HG03159 (cell line): Measurements from ENCODE around the gene MLXIPL.
"Not testable (repeated sequence)": the region's sequence is repeated elsewhere in the genome, so short reads cannot be mapped to it uniquely, and the experiment has no call there.

Experiments used
- ATAC-seq: cut with Tn5 transposase; IDR thresholded peaks from one replicate; pipeline ENCODE4 v1.9.1; 2021; ENCODE audit warnings: mild to moderate bottlenecking, moderate library complexity; ENCODE audit not compliant: unreplicated experiment

The MLXIPL gene

DNA sequence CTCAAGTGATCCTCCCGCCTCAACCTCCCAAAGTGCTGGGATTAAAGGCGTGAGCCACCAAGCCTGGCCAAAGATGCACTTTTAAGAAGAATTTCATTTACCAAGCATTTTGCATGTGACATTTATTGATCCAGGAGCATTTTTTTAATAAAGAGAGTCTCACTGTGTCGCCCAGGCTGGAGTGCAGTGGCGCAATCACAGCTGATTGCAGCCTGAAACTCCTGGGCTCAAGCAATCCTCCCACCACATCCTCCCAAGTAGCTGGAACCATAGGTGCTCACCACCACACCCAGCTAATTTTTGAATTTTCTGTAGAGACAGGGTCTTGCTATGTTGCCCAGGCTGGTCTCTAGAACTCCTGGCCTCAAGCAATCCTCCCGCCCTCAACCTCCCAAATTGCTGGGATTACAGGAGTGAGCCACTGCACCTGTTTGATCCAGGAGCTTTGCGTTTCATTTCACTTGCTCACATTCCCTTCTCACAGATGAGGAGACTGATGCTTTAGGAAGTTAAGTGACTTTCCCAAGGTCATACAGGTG, 41.6 kb downstream of the MLXIPL start:
- no peak for ATAC-seq

DNA sequence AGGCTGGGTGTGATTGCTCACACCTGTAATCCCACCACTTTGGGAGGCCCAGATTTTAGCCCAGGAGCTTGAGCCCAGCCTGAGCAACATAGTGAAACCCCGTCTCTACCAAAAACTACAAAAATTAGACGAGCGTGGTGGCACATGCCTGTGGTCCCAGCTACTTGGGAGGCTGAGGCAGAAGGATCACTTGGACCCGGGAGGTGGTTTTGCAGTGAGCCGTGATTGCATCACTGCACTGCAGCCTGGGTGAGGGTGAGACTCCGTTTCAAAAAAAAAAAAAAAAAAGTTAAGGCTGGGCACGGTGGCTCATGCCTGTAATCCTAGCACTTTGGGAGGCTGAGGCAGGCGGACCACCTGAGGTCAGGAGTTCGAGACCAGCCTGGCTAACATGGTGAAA, 43.3 kb downstream of the MLXIPL start:
- ATAC-seq, result not testable (repeated sequence)

DNA sequence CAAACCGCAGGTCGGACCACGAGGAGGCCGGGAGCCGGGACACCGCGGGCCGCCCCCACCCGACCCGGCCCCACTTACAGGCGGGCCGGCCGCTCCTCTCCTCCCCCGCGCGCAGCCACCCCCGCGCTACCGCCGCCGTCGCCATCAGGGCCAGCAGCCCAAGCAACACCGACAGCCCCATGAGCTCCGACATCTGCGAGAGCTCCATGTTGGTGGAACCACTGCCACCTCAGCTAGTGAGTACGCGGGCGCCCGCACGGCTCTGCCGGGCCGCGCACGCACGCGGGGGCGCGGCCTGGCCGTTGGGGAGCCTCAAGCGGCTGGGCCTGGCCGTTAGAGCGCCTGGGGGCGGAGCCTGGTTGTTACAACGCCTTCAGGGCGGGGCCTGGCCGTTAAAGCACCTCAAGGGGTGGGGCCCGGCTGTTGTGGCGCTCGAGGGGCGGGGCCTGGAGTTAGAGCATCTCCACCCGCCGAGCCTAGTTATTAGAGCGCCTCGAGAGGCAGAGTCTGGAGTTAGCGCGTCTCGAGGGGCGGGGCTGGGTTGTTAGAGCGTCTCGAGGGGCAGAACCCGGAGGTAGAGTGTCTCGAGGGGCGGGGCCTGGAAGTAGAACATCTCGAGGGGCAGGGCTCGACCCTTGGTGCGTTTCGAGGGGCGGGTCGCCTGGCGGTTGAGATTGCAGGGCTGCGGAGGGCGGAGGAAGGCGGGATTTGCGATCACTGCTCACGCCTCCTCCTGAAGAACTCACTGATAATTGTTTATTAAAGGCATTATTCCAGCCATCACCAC, 45.8 kb downstream of the MLXIPL start, which contains the start of gene TBL2:
Gene TBL2 (minus strand): TSS at position 238 of the 787 bp plus-strand sequence. CDS start 30 bp downstream, at position 208.
- peak; percentile 85 for ATAC-seq

DNA sequence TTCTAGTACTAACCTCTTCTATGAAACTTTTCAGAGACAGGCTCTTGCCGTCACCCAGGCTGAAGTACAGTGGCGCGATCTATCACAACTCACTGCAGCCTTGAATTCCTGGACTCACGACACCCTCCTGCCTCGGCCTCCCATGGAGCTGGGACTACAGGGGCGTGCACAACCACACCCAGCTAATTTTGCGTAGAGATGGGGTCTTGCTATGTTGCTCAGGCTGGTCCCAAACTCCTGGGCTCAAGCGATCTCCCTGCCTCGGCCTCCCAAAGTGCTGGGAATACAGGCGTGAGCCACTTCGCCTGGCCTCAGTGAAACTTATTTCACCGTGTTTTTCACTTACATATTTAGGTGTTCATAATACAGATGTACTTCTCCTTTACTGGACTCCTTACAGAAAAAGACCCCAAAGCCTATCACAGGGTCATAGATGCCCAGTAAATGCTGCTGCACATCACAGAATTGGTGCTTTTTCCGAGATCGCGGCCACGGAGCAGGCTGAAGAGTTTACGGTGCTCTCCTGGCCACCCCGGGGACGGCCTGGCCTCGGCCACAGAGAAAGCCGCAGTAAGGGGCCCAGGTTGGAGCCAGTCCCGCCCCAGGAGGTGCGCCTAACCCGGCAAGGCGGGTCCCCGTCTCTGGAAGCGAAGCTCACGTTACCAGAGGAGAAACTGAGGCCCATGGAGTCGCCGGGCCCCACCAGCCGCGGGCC, 46.5 kb downstream of the MLXIPL start:
- peak; percentile 8 for ATAC-seq

DNA sequence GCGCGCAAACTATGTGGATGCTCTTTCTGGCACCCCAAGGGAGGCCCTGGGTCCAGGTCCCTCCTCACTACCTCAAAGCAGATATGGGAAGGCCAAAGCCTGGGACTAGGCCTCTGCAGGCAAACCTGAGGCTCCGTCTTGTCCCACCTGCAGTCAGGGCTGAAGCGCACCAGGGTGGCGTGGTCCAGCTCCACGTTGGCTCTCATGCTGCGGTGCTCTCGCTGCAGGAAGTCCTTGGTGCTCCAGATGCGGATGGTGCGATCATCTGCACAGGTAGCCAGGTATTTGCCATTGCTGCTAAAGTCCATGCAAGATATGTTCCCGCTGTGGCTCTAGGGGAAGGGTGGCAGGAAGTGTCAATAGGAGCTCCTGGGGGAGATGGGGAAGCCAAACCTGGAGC, 50.5 kb downstream of the MLXIPL start:
- no peak for ATAC-seq

DNA sequence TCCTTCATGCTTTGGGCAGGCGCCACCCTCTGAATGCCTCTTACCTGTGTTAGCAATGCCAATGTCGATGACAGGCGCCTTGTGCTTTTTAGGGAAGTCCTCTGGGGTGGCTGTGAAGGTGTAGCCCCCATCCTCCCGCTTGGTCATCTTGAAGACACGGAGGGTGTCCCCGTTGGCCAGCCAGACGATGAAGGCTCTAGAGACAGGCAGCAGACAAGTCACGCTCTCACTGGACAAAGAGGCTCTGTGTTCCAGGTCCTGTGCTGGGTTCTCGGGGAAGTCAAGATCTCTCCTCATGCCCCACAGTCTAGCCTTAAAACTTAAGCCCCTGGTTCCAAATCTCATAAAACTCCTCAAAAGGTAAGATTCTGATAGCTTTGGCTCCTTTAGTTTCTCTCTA, 51.0 kb downstream of the MLXIPL start:
- no peak for ATAC-seq

DNA sequence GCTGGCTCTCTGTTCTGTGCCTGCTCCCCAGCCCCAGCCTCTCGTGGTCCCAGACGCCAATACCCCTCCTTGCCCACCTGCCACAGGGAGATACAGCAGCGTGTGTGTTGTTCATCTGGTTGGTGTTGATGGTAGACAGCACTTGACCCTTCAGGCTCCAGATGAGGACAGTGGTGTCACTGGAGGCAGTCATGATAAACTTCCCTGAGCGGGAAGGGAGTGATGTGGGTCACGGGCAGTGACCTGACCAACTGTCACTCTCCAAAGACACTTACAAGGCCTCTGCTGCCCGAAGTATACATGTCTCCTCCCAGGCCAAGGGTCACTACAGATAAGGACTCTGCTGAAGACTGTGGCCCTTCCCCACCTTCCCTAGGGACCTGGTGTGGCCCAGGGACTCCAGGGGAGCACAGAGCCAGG, 51.5 kb downstream of the MLXIPL start:
- ATAC-seq, result no peak

DNA sequence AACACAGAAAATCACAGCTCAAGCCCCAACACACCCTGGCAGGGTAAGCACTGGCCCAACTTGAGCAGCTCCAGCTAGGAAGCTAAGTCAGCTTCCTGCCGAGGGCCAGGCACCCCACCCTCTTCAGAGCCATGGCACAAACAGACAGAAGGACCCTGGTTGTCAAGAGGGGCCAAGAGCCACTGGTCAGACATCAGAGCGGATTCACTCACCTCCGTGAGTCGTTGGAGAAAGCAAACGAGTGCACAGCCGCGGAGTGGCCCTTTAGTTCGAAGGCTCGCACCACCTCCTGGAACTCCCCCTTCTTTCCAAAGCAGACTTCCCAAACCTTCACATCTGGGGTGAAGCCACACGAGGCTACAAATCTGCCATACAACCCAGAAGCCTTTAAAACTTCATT, 53.3 kb downstream of the MLXIPL start:
- no peak for ATAC-seq

DNA sequence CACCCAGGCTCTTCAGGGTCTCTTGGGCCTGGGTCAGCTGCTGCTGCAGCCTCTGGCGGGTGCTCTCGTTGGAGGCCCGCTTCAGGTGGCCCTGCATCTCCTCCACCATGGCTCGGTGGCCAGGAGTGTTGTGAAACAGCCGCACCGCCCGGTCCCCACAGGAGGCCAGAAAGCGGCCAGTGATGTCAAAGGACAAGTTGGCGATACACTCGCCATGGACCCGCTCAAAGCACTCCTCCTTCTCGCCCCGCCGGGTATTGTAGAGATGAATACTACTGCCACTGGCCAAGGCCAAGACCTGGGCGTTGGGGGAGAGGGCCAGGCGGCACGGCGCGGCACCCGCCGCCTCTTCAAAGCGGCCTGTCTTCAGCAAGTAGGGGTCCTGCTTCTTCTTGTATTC, 53.8 kb downstream of the MLXIPL start:
- no peak for ATAC-seq

DNA sequence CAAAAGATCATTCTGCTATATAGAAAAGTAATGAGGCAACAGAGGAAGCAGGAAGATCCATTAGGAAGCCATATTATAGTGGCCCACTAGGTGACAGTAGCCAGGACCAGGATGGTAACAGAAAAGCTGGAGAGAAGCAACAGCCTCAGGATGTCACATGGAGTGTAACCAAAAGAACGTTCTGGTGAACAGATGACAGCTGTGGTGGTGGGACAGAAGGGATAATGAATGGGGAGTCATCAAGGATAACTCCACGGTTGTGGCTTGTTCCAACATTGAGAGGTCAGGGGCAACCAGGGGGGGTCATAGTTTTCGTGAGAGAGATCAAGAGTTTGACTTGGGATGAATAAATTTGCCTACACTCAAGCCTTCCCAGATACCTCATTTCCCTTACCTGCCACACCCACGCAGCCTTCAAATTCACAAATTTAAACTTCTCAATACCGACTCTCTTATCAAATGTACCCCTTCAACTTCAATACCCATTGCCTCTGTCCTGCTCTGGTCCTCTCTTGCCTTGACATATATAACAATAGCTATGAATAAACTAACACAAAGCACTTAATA, 55.2 kb downstream of the MLXIPL start:
- no peak for ATAC-seq

DNA sequence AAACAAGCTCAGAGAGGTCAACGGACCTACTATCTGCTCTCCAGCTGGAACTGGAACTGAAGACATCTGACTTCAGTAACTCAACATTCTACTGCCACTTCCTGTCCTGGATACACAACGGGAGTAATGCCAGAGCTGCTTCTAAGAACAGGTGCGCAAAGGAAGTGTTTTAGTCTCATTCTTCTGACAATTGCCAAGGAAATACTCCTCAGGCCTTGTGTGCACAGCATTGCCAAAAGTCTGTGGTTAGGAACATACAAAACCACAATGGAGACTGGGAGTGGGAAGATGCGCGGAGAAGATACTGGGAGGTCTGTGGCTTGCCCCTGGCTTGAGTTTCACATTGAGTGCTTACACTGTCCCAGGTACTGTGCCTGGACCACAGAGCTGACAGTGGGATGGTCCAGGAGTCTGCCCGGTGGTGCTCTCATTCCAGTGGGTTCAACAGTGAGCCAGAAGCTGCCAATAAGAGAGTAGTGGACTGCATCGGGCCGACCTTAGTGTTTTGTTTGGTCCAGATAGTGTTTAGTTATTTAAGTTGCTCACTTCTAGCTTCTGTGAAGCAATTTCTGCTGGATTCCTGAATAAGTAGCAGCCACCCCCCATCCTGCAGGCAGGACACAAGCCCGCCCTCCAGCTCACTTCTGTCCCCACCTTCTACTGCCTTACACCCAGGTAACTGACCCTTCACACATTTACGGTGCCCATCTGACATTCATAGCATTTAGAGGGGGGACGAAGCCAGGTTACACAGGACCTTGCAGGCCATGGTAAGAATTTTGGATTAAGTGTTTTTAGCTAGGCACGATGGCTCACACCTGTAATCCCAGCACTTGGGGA, 56.3 kb downstream of the MLXIPL start:
- no peak for ATAC-seq

DNA sequence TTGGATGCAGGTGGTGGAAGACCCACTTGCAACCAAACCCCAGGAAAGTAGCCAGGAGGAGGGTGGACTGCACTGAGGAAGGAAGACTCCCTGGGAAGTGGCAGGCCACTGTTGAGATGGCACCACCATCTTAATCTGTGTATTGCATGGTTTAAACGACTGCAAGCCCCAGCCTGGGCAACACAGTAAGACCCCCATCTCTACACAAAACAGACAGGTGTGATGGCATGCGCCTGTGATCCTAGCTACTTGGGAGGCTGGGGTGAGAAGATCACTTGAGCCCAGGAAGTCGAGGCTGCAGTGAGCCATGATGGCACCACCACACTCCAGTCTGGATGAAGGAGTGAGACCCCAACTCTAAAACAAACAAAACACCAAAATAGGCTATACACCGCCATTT, 57.2 kb downstream of the MLXIPL start:
- no peak for ATAC-seq

DNA sequence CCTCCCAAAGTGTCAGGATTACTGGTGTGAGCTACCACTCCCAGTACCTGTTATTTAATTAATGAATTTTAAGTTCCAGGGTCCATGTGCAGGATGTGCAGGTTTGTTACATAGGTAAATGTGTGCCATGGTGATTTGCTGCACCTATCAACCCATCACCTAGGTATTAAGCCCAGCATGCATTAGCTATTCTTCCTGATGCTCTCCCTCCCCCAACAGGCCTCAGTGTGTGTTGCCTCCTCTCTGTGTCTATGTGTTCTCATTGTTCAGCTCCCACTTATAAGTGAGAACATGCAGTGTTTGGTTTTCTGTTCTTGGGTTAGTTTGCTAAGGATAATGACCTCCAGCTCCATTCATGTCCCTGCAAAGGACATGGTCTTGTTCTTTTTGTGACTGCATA, 57.9 kb downstream of the MLXIPL start:
- not testable (repeated sequence) for ATAC-seq

DNA sequence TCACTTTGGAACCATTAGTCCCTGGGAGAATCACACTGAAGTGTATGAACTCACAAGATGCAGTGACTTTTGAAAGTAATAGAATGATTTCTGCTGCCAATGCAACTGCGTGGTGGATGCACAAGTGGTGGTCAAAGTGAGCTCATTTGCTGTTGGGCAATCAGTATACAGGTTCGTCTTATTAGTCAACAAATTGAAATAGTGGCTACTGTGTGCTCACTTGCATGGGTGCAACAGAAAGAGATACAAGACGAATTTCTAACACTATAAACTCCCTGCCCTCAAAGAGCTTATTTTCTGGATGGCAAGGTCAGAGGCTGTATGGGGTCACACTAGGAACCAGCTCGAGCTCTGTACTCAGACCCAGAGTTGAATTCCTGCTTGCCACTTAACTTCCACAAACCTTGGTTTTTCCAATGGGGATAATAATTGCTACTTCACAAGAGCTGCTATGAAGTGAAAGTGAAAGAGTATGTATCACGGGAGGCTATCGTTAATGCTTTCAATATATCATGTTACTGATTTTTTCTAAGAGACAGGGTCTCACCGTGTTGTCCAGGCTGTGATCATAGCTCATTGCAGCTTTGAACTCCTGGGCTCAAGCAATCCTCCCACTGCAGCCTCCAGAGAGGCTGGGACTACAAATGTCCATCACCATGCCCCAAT, 58.5 kb downstream of the MLXIPL start:
- ATAC-seq, result no peak

DNA sequence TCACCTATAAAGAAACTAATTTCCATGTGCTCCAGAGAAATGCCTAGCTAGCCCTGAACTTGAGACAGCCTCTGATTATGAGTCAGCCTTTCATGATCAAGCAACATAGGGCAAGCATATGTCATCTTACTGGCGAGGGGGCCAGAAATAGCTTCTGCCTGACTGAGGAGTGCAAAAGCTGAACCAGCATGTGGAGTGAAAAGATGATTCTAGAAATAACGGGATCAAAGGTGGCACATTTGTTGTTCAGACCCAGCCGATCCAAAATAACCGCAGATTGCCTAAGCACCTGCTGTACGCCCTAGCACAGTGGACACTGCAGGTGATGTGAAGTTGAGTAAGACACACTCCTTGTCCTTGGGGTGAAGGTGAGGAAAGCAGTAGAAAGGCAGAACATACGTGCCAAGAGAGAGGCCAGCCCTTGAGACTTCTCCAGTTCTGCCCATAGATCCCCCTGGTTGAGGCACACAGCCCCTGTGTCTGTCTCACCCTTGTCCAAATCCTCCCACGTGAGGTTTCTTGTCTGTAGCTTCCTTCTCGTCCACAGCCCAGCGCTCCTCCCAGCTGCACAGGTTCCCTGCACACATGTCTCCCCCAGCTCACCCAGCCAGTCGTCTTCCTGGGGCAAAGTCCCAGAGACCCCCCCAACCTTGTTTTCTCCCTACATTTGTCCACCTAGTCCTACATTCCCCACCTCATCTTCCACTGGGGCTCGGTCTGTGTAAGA, 64.0 kb downstream of the MLXIPL start:
- ATAC-seq, result no peak

DNA sequence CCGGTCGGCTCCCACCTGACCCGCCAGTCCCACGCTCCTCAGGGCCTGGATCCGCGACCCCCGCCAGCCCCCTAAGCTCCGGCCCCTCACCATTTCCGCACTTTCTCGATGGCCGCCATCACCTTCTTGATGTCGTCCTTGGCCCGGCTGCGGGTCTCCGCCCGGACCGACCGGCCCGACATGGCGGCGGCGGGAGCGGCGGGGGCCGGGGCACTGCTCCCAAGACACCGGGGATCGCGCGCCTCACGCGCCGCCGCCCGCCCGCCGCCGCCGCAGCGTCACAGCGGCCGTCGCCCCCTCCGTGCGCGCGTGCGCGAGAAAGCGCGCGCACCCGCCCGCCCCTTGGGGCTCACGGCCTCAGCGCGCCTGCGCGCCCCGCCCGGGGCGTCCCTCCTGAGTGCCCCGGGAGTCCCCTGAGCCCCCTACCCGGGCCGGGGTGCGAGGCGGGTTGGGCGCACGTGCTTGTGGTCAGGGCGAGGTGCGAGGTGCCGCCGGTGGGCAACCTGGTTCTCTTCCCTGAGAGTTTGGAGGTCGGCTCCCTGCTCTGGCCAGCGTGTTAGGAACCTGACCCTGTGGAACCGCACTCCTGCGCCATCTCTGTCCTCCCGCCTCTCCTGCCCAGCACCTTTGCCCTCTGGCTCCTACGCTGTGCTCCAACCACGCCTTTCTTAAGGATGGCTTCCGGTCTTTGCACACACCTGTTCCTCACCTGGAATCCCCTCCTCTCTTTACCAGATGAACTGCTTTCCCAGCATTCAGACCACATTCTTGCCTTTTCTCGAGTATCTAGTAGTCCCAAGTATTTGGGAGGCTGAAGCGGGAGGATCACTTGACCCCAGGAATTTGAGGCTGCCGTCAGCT, 66.7 kb downstream of the MLXIPL start, which contains the start of gene BCL7B:
Gene BCL7B (minus strand): TSS at position 294 of the 861 bp plus-strand sequence. CDS start 112 bp downstream, at position 182.
- peak; percentile 49 for ATAC-seq

DNA sequence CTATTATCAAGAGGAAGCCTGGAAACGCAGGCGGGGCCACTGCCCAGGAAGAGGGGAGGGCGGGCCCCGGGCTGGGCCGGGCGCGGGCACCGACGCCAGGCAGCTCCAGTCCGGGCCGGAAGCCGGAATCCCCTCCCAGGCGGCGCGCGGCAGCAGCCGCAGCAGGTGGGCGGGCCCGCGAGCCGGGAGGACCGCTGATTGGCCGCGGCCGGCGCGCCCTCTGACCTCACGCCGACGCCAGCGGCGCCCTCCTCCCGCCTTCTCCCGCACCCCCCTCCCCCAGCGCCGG, 67.3 kb downstream of the MLXIPL start:
- peak; percentile 87 for ATAC-seq

DNA sequence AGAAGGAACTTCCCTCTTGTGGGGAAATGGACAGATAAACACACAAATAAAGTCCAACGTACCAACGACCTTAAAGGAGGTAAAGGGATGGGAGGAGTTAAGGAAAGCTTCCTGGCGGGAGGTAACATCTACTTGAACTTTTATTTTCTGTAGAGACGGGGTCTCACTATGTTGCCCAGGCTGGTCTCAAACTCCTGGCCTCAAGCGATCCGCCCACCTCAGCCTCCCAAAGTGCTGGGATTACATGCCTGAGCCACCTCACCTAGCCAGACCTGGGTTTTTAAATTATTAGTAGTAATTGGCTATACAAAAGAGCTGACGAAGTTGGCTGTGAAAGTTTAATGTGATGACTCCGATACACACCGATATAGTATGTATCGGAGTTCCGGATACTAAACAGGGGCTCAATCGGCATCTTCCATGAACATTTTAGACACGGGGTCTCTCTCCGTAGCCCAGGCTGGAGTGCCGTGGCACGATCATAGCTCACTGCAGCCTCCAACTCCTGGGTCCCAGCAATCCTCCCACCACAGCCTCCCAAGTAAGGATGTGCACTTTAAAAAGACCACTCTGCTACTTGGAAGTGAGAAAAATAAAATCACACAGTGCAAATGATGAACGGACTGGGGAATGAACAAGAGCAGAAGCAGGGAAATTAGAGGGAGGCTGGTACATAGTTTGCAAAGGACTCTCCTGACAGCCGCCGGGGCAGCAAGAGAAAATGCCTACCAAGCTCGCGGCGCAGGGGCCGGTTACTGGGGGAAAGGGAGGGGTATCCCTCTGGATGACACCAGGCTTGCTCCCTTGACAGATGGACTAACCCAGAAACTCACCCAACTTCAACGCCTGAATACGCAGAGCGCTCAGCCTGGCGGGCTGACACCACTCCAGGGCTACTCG, 67.9 kb downstream of the MLXIPL start:
- no peak for ATAC-seq
